Activated CD8-positive, alpha-beta memory T cell treated with anti-CD3 and anti-CD28 coated beads, Interleukin-2, amount 50 U/mL, for 48 hours (primary cell): ENCODE measurements around the gene BIN2.
A peak's percentile ranks its signal among the peaks of the same experiment; 100 is the strongest.
"Not testable (repeated sequence)": the region's sequence is repeated elsewhere in the genome, so short reads cannot be mapped to it uniquely, and the experiment has no call there.

Experiments
- DNase-seq: peaks from one replicate; pipeline ENCODE4 v3.0.0-alpha.2; 2020

Gene BIN2

GRCh38 chr12:51343201-51343600, 19.2 kb upstream of the BIN2 start:
- DNase-seq: no peak

DNA sequence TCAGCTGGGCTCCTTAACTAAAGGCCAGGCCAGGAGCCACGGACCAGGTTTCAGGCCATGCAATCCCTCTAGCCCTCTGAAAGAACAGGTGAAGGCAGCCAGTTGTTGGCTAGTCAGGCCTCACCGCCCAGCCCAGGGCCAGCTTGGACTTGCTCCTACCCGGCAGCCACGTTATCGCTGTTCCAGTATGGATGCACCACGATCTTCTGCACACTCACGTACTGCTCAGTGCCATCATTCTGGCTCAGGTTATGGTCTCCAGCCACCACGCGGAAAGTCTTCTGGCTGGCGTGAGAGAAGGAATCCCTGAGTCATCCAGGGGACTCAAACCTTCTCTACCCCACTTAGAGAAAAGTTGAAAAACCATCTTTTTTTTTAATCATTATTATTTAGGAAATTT, 18.4 kb upstream of the BIN2 start:
- DNase-seq: no peak

DNA sequence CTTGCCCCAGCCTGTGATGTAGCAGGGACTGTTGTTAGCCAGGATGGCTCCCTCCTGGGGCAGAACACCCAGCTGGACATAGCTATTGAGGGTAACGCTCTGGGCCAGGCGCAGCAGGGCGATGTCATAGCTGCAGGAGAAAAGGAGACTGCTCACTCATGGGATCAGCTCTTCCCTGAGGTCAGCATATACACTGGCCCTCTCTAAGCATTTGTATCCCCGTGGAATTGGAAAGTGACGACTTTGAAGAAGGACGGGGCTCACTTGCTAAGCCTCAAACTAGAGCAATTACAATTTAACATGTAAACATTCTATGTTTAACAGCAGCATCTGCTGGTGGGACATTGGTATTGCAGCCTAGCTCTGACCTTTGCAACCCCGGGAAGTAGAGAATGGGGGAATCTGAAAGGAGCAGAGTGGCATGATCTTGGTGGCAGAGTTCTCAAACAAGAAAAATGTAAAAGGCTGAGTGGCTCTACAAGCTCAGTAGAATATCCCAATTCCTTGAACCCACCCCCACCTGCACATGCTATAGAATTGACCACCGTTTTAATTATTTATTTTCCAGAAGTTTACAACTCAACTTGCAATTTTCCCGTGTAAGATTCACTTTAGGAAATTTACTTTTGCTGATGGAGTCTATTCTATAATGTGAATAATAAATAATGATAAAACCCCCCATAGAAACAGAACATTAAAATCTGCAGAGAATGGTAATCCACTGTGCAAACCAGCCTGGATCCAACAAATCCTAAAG, 17.5 kb upstream of the BIN2 start:
- peak; percentile 75 for DNase-seq

GRCh38 chr12:51339750-51340149, 15.8 kb upstream of the BIN2 start:
- no peak for DNase-seq

DNA sequence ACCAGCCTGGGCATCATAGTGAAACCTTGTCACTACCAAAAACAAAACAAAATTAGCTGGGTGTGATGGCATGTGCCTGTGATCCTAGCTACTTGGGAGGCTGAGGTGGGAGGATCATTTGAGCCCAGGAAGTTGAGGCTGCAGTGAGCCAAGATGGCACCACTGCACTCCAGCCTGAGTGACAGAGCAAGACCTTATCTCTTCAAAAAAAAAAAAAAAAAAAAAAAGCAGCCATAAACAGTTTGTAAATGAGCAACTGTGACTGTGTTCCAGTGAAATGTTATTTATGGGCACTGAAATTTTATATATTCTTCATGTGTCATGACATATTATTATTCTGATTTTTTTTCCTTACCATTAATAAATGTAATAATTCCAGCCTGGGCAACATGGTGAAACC, 13.4 kb upstream of the BIN2 start:
- DNase-seq: not testable (repeated sequence)

- no peak for DNase-seq
These were observed 12.0 kb upstream of the BIN2 start for GRCh38 chr12:51335931-51336330.

DNA sequence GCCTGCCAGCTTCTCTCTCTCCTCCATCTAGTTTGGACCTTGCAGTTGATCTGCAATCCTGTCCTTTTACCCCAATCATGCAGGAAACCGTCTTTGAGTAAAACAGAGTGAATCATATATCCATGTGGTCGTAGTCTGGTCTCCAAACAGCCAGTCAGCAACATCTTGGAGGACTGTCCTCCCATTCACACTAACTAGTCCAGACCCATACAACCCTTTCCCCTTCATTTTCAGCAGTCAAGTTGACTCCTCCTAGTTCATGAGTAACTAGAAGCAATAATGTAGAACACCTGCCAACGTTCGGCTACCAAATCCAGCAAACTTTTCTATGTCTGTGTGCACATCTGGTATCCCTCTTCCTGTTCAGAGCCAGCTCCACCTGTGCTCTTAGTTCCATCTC, 10.8 kb upstream of the BIN2 start:
- DNase-seq: no peak

DNA sequence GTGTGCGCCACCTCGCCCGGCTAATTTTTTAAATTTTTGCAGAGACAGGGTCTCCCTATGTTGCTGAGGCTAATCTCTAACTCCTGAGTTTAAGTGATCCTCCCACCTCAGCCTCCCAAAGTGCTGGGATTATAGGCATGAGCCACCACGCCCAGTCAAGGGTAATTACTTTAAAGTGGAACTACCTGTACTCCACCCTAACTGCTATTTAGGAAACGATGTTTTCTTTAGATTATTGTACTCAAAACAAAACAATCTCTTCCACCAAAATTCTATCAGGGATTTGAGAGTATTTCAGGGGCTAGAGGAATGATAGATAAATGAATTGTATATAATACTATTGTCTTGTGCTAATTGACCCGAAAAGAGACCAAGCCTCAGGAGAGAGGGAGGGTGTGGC, 9.6 kb upstream of the BIN2 start:
- no peak for DNase-seq

DNA sequence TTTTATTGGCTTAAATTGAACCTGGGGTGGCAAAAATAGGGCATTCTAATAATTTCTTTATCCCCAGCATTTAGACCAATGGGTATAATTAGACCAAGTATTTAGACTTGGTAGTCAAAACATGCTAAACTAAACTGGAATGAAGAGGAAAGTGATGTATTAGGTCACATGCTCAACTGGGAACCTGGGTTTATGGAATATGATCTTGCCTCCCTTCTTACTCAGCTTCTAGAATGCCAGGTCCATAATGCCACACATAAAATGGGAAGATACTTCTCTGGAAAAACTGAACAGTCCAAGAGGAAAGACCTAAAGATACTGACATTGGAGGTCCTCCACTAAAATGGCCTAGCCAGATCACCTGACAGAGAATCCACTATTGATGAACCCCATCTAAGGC, 6.2 kb upstream of the BIN2 start:
- DNase-seq: no peak

GRCh38 chr12:51329742-51330141, 5.8 kb upstream of the BIN2 start:
- DNase-seq: no peak

DNA sequence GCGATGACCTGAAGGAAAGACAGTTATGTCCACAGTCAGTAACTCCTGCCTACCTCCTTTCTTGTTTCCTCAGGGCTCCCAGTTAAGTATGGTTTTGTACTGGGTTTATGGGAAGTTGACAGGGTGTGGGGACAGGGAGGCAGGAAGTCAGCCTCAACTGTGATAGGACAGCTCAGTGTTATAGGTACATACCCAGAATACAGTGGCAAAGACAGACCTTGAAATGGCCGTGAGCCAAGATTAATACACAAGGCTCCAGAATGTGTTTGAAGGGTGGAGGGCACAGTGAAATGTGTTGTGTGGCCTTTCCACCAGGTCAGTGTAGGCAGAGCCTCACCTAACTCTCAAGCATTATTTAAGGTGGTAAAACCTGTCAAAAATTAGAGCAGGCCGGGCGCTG, 4.6 kb upstream of the BIN2 start:
- DNase-seq: no peak

- no peak for DNase-seq
These were observed 2.9 kb upstream of the BIN2 start for GRCh38 chr12:51326698-51327439.

DNA sequence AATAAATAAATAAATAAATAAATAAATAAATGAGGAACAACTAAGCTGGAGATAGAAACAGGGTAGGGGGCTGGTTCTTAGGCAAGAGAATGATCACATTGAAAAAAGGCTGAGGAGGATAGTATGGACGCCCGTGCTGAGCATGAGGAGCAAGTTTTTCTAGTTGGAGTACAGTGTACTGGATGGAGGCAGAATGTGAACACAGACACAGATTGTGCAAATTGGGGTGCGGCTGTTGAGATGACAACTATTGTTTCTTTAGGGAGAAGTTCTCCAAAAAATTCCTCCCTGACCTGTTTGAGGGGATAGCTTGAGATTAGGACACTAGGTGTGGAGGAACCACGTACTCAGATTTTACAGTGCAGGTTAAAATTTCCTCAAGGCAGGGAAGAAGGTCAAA, 979 bp upstream of the BIN2 start:
- DNase-seq: no peak

DNA sequence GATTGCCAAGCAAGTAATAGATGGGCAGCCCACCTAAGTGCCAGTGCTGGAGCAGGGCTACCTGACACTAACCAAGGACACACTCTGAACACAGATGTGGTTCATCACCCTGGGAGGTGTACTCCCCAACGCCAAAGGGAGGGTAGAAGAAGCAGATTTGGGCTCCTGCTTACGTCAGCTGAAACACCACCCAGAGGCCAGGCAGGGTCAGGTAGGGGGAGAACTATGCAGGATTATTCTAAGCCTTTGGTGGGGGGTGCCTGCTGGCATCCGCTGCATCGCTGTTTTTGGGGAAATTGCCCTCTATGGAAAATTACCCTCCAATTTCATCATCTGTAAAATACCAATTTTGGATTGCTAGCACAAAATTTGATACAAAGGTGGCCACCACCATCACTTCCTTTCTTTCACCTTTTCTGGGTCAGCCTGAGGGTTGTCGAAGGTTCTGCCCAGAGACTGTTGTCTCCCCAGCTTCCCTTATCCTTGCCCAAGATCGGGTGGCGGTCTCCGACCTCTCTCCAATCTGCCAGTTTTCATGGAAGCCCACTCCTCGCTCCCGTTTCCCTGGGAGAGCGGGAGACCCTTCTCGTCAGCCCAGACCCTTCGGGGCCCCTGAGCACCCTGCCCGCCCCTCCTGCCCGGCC, 535 bp downstream of the BIN2 start:
- DNase-seq: peak; percentile 63

DNA sequence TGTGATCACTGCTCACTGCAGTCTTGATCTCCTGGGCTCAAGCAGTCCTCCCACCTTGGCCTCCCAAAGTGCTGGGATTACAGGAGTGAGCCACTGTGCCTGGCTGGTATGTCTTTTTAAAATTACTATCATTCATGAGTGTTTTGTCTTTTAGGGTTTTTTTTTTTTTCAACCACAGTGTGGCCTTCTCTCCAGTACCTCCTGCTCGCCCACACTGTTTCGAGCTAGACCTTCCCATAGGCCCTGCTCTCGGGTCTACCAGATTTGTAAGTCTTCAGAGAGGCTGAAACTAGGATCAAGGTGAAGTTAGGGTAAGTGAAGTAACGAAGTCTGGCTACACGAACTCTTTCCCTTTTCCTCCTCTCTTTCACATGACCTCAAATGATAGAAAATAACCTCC, 1.5 kb downstream of the BIN2 start:
- peak; percentile 64 for DNase-seq

GRCh38 chr12:51321882-51322281, 2.1 kb downstream of the BIN2 start:
- DNase-seq: no peak

DNA sequence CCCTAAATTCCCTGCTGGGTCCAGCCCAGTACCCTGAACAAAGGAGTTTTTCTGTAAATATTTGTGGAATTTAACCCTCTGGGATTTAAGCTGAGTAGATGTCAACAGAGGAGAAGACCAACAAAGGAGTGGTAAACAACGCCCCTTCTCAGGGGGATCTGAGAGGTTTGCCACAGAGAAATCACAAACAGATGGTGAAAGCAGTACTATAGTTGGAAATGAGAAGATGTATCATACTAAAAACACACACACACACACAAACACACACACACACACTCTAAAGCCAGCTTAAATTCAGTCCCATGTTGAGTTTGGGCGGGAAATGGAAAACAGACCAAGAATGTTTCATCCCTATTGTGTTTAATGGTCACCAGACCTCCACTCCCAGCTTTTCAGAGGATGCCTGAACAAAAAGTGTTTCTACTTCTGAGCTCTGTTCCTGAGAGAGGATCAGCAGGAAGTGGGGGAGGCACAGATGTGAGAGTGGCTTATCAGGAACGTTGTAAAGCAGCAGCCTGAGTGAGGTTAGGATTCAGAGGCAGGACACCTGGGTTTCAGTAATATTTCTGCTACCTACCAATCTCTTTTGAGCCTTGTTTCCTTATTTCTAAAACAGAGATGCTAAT, 3.2 kb downstream of the BIN2 start:
- DNase-seq: no peak

DNA sequence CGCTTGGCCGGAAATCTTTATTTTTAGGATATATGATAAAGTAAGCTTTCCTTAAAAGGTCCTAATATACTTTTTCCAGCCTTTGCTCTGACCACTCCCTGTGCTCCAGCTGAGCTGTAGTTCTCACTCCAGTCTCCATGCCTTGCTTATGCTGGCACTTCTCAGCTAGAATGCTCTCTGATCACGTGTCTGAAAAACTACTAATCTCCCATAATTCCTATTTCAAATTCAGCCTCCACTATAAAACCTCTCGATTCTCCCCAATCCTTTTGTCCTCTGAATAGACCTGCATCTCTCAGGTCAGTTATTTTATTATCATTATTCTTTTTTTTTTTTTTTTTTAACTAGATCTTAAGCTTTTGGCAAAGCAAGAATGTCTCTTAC, 3.7 kb downstream of the BIN2 start:
- DNase-seq: no peak

GRCh38 chr12:51318846-51319599, 5.0 kb downstream of the BIN2 start:
- no peak for DNase-seq

GRCh38 chr12:51318057-51318806, 5.7 kb downstream of the BIN2 start:
- not testable (repeated sequence) for DNase-seq

GRCh38 chr12:51311389-51311788, 12.6 kb downstream of the BIN2 start:
- DNase-seq: no peak
